IPS-15b (cell line): Measurements from ENCODE around the gene ZDHHC1.

ENCODE experiments used
- H3K27me3 ChIP-seq: one replicate; pipeline ENCODE4 v1.6.1; 2013; ENCODE audit warnings: low read length; ENCODE audit not compliant: control insufficient read depth, insufficient read depth
- H3K36me3 ChIP-seq: one replicate; pipeline ENCODE4 v1.6.1; 2013; ENCODE audit warnings: low read length; ENCODE audit not compliant: control insufficient read depth, insufficient read depth
- H3K4me1 ChIP-seq: one replicate; pipeline ENCODE4 v1.6.1; 2013; ENCODE audit warnings: mild to moderate bottlenecking, low read length; ENCODE audit not compliant: control insufficient read depth, insufficient read depth
- H3K4me3 ChIP-seq: one replicate; pipeline ENCODE4 v1.5.1; 2013; ENCODE audit warnings: low read depth, low read length
- H3K9ac ChIP-seq: one replicate; pipeline ENCODE4 v1.6.1; 2013; ENCODE audit warnings: low read depth, mild to moderate bottlenecking, low read length
- H3K9me3 ChIP-seq: one replicate; pipeline ENCODE4 v1.6.1; 2013; ENCODE audit warnings: mild to moderate bottlenecking, low read length; ENCODE audit not compliant: control insufficient read depth, insufficient read depth

The ZDHHC1 gene

GRCh38 chr16:67457611-67458010, 41.3 kb upstream of the ZDHHC1 start:
- H3K9ac ChIP-seq = no peak overlapping the region
- no peaks in the 10 kb centered on the region for H3K4me1 ChIP-seq
- H3K9me3 ChIP-seq = no peaks in the 10 kb centered on the region

GRCh38 chr16:67456391-67457081, 40.3 kb upstream of the ZDHHC1 start:
- Histone ChIP-seq H3K27me3 (no peaks in the 10 kb centered on the region), H3K9ac (peak overlapping the region; percentile 54), H3K4me1 (no peaks in the 10 kb centered on the region), H3K4me3 (no peak overlapping the region), H3K36me3 (peaks cover 6% of the 10 kb centered on the region), H3K9me3 (no peaks in the 10 kb centered on the region)

More at GRCh38 chr16:67457611-67458010, 41.3 kb upstream of the ZDHHC1 start:
- Histone ChIP-seq H3K36me3 (peaks cover 6% of the 10 kb centered on the region), H3K27me3 (no peaks in the 10 kb centered on the region), H3K4me3 (no peak overlapping the region)

GRCh38 chr16:67454852-67455251, 38.6 kb upstream of the ZDHHC1 start:
- no peak overlapping the region for H3K4me3 ChIP-seq
- no peak overlapping the region for H3K9ac ChIP-seq
- no peaks in the 10 kb centered on the region for H3K27me3 ChIP-seq
- H3K36me3 ChIP-seq = peaks cover 6% of the 10 kb centered on the region
- no peaks in the 10 kb centered on the region for H3K4me1 ChIP-seq
- no peaks in the 10 kb centered on the region for H3K9me3 ChIP-seq

GRCh38 chr16:67454104-67454503, 37.8 kb upstream of the ZDHHC1 start:
- Histone ChIP-seq H3K9ac (no peak overlapping the region), H3K4me3 (no peak overlapping the region), H3K4me1 (no peaks in the 10 kb centered on the region), H3K27me3 (no peaks in the 10 kb centered on the region), H3K36me3 (peaks cover 6% of the 10 kb centered on the region), H3K9me3 (no peaks in the 10 kb centered on the region)

- Histone ChIP-seq H3K9ac (no peak overlapping the region), H3K27me3 (no peaks in the 10 kb centered on the region), H3K4me1 (no peaks in the 10 kb centered on the region), H3K4me3 (no peak overlapping the region), H3K36me3 (peaks cover 13% of the 10 kb centered on the region), H3K9me3 (no peaks in the 10 kb centered on the region)
Observed at GRCh38 chr16:67451704-67452435, 35.6 kb upstream of the ZDHHC1 start.

GRCh38 chr16:67451061-67451703, 34.9 kb upstream of the ZDHHC1 start:
- Histone ChIP-seq H3K27me3 (no peaks in the 10 kb centered on the region), H3K4me1 (no peaks in the 10 kb centered on the region), H3K9ac (no peak overlapping the region), H3K4me3 (no peak overlapping the region), H3K9me3 (no peaks in the 10 kb centered on the region), H3K36me3 (peaks cover 13% of the 10 kb centered on the region)

- Histone ChIP-seq H3K4me1 (no peaks in the 10 kb centered on the region), H3K36me3 (peaks cover 13% of the 10 kb centered on the region), H3K9ac (no peak overlapping the region), H3K4me3 (no peak overlapping the region), H3K9me3 (no peaks in the 10 kb centered on the region), H3K27me3 (no peaks in the 10 kb centered on the region)
Observed at GRCh38 chr16:67449739-67450138, 33.5 kb upstream of the ZDHHC1 start.

GRCh38 chr16:67449336-67449735, 33.1 kb upstream of the ZDHHC1 start:
- H3K36me3 ChIP-seq = peaks cover 13% of the 10 kb centered on the region
- no peaks in the 10 kb centered on the region for H3K9me3 ChIP-seq
- no peaks in the 10 kb centered on the region for H3K27me3 ChIP-seq
- no peaks in the 10 kb centered on the region for H3K4me1 ChIP-seq
- no peak overlapping the region for H3K4me3 ChIP-seq
- H3K9ac ChIP-seq = no peak overlapping the region

GRCh38 chr16:67448580-67448979, 32.3 kb upstream of the ZDHHC1 start:
- H3K9ac ChIP-seq = no peak overlapping the region

GRCh38 chr16:67447508-67448076, 31.3 kb upstream of the ZDHHC1 start:
- Histone ChIP-seq H3K9me3 (no peaks in the 10 kb centered on the region), H3K9ac (no peak overlapping the region)

More at GRCh38 chr16:67448580-67448979, 32.3 kb upstream of the ZDHHC1 start:
- Histone ChIP-seq H3K9me3 (no peaks in the 10 kb centered on the region), H3K4me3 (no peak overlapping the region), H3K27me3 (no peaks in the 10 kb centered on the region), H3K36me3 (peaks cover 13% of the 10 kb centered on the region), H3K4me1 (no peaks in the 10 kb centered on the region)

GRCh38 chr16:67446968-67447507, 30.8 kb upstream of the ZDHHC1 start:
- Histone ChIP-seq H3K27me3 (no peaks in the 10 kb centered on the region), H3K9ac (no peak overlapping the region), H3K4me1 (no peaks in the 10 kb centered on the region), H3K36me3 (peaks cover 14% of the 10 kb centered on the region), H3K9me3 (no peaks in the 10 kb centered on the region), H3K4me3 (no peak overlapping the region)

More at GRCh38 chr16:67447508-67448076, 31.3 kb upstream of the ZDHHC1 start:
- Histone ChIP-seq H3K4me1 (no peaks in the 10 kb centered on the region), H3K4me3 (no peak overlapping the region), H3K36me3 (peaks cover 13% of the 10 kb centered on the region), H3K27me3 (no peaks in the 10 kb centered on the region)
